ENCODE measurements around the gene NCOR1. TPM values are rescaled to one million over a fixed set of nuclear protein-coding genes. Genes with fewer than 3 reads are reported as not detected.

Gene NCOR1
- polyA plus RNA-seq, 3 donors: 23.2 to 47.0 (median 37.9) TPM

DNA sequence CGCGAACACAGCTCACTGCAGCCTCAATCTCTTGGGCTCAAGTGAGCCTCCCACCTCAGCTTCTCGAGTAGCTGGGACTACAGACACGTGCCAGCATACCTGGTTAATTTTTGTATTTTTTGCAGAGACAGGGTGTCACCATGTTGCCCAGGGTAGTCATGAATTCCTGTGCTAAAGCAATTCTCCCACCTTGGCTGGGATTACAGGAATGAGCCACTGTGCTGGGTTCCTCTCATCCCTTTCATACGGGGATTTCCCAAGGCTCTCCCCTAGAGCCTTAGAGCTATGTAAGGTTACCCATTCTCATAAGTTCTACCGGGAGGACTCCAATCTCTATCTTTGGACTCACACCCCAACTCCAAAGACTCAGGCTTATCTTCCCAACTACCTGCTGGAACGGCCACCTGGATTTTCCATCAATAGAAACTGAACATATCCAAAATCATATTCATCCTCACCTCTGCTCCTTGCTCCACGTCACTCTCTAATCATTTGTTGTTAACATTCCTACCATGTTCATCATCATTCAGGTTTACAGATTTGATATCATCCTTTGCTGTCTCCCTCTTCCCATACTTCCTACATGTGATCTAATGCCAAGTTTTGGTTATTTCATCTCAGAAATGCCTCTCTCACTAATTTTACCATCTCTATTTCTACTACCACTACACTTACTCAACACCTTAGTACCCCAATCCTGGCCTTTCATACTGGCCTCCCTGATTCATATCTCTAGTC, 92.5 kb downstream of the NCOR1 start:
- H3K27me3 Mint-ChIP-seq (ENCODE audit: low read depth in 3 of 3): no peaks in the 10 kb centered on the region
- 96% methylated on average over 6 of the region's 8 CpGs for WGBS (ENCODE audit: insufficient coverage)
- TF ChIP-seq CTCF (IDR thresholded peaks at IDR 0.05): no peak

DNA sequence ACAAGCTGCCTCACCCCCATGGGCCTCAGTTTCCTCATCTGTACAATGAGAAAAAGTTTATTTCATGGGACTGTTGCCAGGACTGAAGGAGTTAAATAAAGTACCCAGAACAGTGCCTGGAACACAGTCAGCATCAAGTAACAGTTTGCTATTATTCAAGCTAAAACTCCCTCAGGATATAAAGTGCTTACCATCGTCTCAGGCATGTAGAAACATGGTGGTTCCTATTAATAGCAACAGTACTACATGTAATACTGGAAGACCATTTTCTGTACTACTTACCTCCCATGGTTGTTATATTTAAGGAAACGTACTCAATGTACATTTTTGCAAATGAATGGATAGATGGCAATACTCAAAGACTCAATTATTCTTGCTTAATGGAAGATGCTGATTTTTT, 93.4 kb downstream of the NCOR1 start:
- no peak overlapping the region for H3K27ac Mint-ChIP-seq
- no peaks in the 10 kb centered on the region for H3K4me1 Mint-ChIP-seq
- Histone ChIP-seq H2AFZ (ENCODE audit: insufficient read depth, low read depth, low read length, poor library complexity, severe bottlenecking) (no peak overlapping the region), H3K27ac (ENCODE audit: low read depth in 1 of 2, low read length in 2 of 2) (no peak overlapping the region), H3K36me3 (replicated peaks in 1 of 2; ENCODE audit: control insufficient read depth in 1 of 2, insufficient read depth in 2 of 2, low read length in 2 of 2) (peaks cover 94 to 100% of the 10 kb centered on the region in 2 donors), H3K27me3 (ENCODE audit: control insufficient read depth in 2 of 2, insufficient read depth in 2 of 2, low read length in 2 of 2) (no peaks in the 10 kb centered on the region), H4K20me1 (ENCODE audit: insufficient read depth, low read length) (no peaks in the 10 kb centered on the region), H3K4me1 (ENCODE audit: control insufficient read depth in 1 of 2, insufficient read depth in 2 of 2, low read length in 2 of 2) (no peaks in the 10 kb centered on the region), H3K79me2 (ENCODE audit: insufficient read depth, low read length) (no peaks in the 10 kb centered on the region), H3K4me2 (replicated peaks; ENCODE audit: extremely low read depth, low read length, poor library complexity, severe bottlenecking) (no peak overlapping the region), H3K9me3 (replicated peaks in 1 of 2; ENCODE audit: control insufficient read depth in 1 of 2, insufficient read depth in 1 of 2, low read length in 2 of 2) (no peaks in the 10 kb centered on the region), H3K4me3 (replicated peaks in 1 of 3; ENCODE audit: low read depth in 2 of 3, low read length in 3 of 3) (no peak overlapping the region), H3K9ac (ENCODE audit: insufficient read depth, low read length, poor library complexity, severe bottlenecking) (no peak overlapping the region)
- peaks cover 0 to 3% (median 0%) of the 10 kb centered on the region in 7 donors for H3K9me3 Mint-ChIP-seq
- H3K36me3 Mint-ChIP-seq: peaks cover 69 to 87% of the 10 kb centered on the region in 2 donors
- no CpG with 5 or more reads among the region's 2 CpGs for WGBS (ENCODE audit: insufficient coverage)
- no peaks in the 10 kb centered on the region for H3K27me3 Mint-ChIP-seq (ENCODE audit: low read depth in 3 of 3)
- intact Hi-C loops (cut with micrococcal nuclease): no loop called here
- DNase-seq: no peak
- H3K4me3 Mint-ChIP-seq: no peak overlapping the region
- TF ChIP-seq CTCF (IDR thresholded peaks at IDR 0.05): no peak

More for the DNA sequence above, 92.5 kb downstream of the NCOR1 start:
- no peak overlapping the region for H3K27ac ChIP-seq (ENCODE audit: low read depth in 1 of 2, low read length in 2 of 2)
- no peaks in the 10 kb centered on the region for H4K20me1 ChIP-seq (ENCODE audit: insufficient read depth, low read length)
- no peaks in the 10 kb centered on the region for H3K79me2 ChIP-seq (ENCODE audit: insufficient read depth, low read length)
- H3K36me3 ChIP-seq (replicated peaks in 1 of 2; ENCODE audit: control insufficient read depth in 1 of 2, insufficient read depth in 2 of 2, low read length in 2 of 2): peaks cover 87 to 94% of the 10 kb centered on the region in 2 donors
- H3K27me3 ChIP-seq (ENCODE audit: control insufficient read depth in 2 of 2, insufficient read depth in 2 of 2, low read length in 2 of 2): no peaks in the 10 kb centered on the region
- no peaks in the 10 kb centered on the region for H3K9me3 ChIP-seq (replicated peaks in 1 of 2; ENCODE audit: control insufficient read depth in 1 of 2, insufficient read depth in 1 of 2, low read length in 2 of 2)
- H2AFZ ChIP-seq (ENCODE audit: insufficient read depth, low read depth, low read length, poor library complexity, severe bottlenecking): no peak overlapping the region
- H3K4me1 ChIP-seq (ENCODE audit: control insufficient read depth in 1 of 2, insufficient read depth in 2 of 2, low read length in 2 of 2): no peaks in the 10 kb centered on the region
- H3K9ac ChIP-seq (ENCODE audit: insufficient read depth, low read length, poor library complexity, severe bottlenecking): no peak overlapping the region
- intact Hi-C loops (cut with micrococcal nuclease): no loop called here
- no peak overlapping the region for H3K4me3 Mint-ChIP-seq
- H3K4me3 ChIP-seq (replicated peaks in 1 of 3; ENCODE audit: low read depth in 2 of 3, low read length in 3 of 3): no peak overlapping the region
- no peak overlapping the region for H3K27ac Mint-ChIP-seq
- H3K36me3 Mint-ChIP-seq: peaks cover 61 to 80% of the 10 kb centered on the region in 2 donors
- no peak overlapping the region for H3K4me2 ChIP-seq (replicated peaks; ENCODE audit: extremely low read depth, low read length, poor library complexity, severe bottlenecking)
- no peak for DNase-seq
- peaks cover 0 to 1% (median 0%) of the 10 kb centered on the region in 7 donors for H3K9me3 Mint-ChIP-seq
- H3K4me1 Mint-ChIP-seq: no peaks in the 10 kb centered on the region

Data from CD14-positive monocyte (primary cell).